ENCODE measurements around the gene KMO.

Gene KMO

GRCh38 chr1:241635556-241636152, 103.5 kb downstream of the KMO start:
- no peak overlapping the region for H3K4me2 ChIP-seq (ENCODE audit: low read length)
- no peak overlapping the region for H3K4me3 ChIP-seq (ENCODE audit: low read length)
- peaks cover 15% of the 10 kb centered on the region for H3K36me3 ChIP-seq (ENCODE audit: insufficient read depth, low read length)
- no peaks in the 10 kb centered on the region for H3K27me3 ChIP-seq (ENCODE audit: control insufficient read depth, insufficient read depth, low read length)
- peaks cover 22% of the 10 kb centered on the region for H3K4me1 ChIP-seq (ENCODE audit: control insufficient read depth, insufficient read depth, low read length)
- H3K9me3 ChIP-seq (replicated peaks; ENCODE audit: low read length), result no peaks in the 10 kb centered on the region
- H3K9ac ChIP-seq (ENCODE audit: low read depth, low read length), result no peak overlapping the region

GRCh38 chr1:241636291-241636690, 104.1 kb downstream of the KMO start:
- no peak overlapping the region for H3K4me3 ChIP-seq (ENCODE audit: low read length)
- H3K9me3 ChIP-seq (replicated peaks; ENCODE audit: low read length), result no peaks in the 10 kb centered on the region
- H3K4me2 ChIP-seq (ENCODE audit: low read length), result no peak overlapping the region
- peaks cover 15% of the 10 kb centered on the region for H3K36me3 ChIP-seq (ENCODE audit: insufficient read depth, low read length)
- peaks cover 27% of the 10 kb centered on the region for H3K4me1 ChIP-seq (ENCODE audit: control insufficient read depth, insufficient read depth, low read length)
- H3K27me3 ChIP-seq (ENCODE audit: control insufficient read depth, insufficient read depth, low read length), result no peaks in the 10 kb centered on the region
- H3K9ac ChIP-seq (ENCODE audit: low read depth, low read length), result no peak overlapping the region

GRCh38 chr1:241637046-241637590, 104.9 kb downstream of the KMO start:
- H3K4me2 ChIP-seq (ENCODE audit: low read length), result peak overlapping the region; percentile 88
- peak overlapping the region; percentile 85 for H3K4me3 ChIP-seq (ENCODE audit: low read length)
- H3K9me3 ChIP-seq (replicated peaks; ENCODE audit: low read length), result no peaks in the 10 kb centered on the region
- H3K4me1 ChIP-seq (ENCODE audit: control insufficient read depth, insufficient read depth, low read length), result peaks cover 35% of the 10 kb centered on the region
- H3K27me3 ChIP-seq (ENCODE audit: control insufficient read depth, insufficient read depth, low read length), result no peaks in the 10 kb centered on the region
- peaks cover 15% of the 10 kb centered on the region for H3K36me3 ChIP-seq (ENCODE audit: insufficient read depth, low read length)
- no peak overlapping the region for H3K9ac ChIP-seq (ENCODE audit: low read depth, low read length)

GRCh38 chr1:241637604-241638003, 105.4 kb downstream of the KMO start:
- Histone ChIP-seq H3K4me1 (ENCODE audit: control insufficient read depth, insufficient read depth, low read length) (peaks cover 37% of the 10 kb centered on the region), H3K27me3 (ENCODE audit: control insufficient read depth, insufficient read depth, low read length) (no peaks in the 10 kb centered on the region), H3K36me3 (ENCODE audit: insufficient read depth, low read length) (peaks cover 15% of the 10 kb centered on the region), H3K9ac (ENCODE audit: low read depth, low read length) (no peak overlapping the region), H3K9me3 (replicated peaks; ENCODE audit: low read length) (no peaks in the 10 kb centered on the region), H3K4me2 (ENCODE audit: low read length) (peak overlapping the region; percentile 88), H3K4me3 (ENCODE audit: low read length) (peak overlapping the region; percentile 85)

- Histone ChIP-seq H3K4me2 (ENCODE audit: low read length) (peak overlapping the region; percentile 88), H3K27me3 (ENCODE audit: control insufficient read depth, insufficient read depth, low read length) (no peaks in the 10 kb centered on the region), H3K9me3 (replicated peaks; ENCODE audit: low read length) (no peaks in the 10 kb centered on the region), H3K4me3 (ENCODE audit: low read length) (peak overlapping the region; percentile 85), H3K36me3 (ENCODE audit: insufficient read depth, low read length) (peaks cover 15% of the 10 kb centered on the region), H3K9ac (ENCODE audit: low read depth, low read length) (peak overlapping the region; percentile 79), H3K4me1 (ENCODE audit: control insufficient read depth, insufficient read depth, low read length) (peaks cover 37% of the 10 kb centered on the region)
Observed at GRCh38 chr1:241638099-241638682, 106.0 kb downstream of the KMO start.

- H3K9me3 ChIP-seq (replicated peaks; ENCODE audit: low read length), result no peaks in the 10 kb centered on the region
- H3K36me3 ChIP-seq (ENCODE audit: insufficient read depth, low read length), result peaks cover 15% of the 10 kb centered on the region
- H3K4me1 ChIP-seq (ENCODE audit: control insufficient read depth, insufficient read depth, low read length), result peaks cover 37% of the 10 kb centered on the region
- peak overlapping the region; percentile 88 for H3K4me2 ChIP-seq (ENCODE audit: low read length)
- no peaks in the 10 kb centered on the region for H3K27me3 ChIP-seq (ENCODE audit: control insufficient read depth, insufficient read depth, low read length)
- peak overlapping the region; percentile 85 for H3K4me3 ChIP-seq (ENCODE audit: low read length)
- peak overlapping the region; percentile 79 for H3K9ac ChIP-seq (ENCODE audit: low read depth, low read length)
Observed at GRCh38 chr1:241638909-241639622, 106.9 kb downstream of the KMO start.

GRCh38 chr1:241639623-241640148, 107.5 kb downstream of the KMO start:
- Histone ChIP-seq H3K36me3 (ENCODE audit: insufficient read depth, low read length) (peaks cover 12% of the 10 kb centered on the region), H3K9me3 (replicated peaks; ENCODE audit: low read length) (no peaks in the 10 kb centered on the region), H3K4me3 (ENCODE audit: low read length) (peak overlapping the region; percentile 85), H3K4me2 (ENCODE audit: low read length) (peak overlapping the region; percentile 88), H3K4me1 (ENCODE audit: control insufficient read depth, insufficient read depth, low read length) (peaks cover 37% of the 10 kb centered on the region), H3K27me3 (ENCODE audit: control insufficient read depth, insufficient read depth, low read length) (no peaks in the 10 kb centered on the region), H3K9ac (ENCODE audit: low read depth, low read length) (peak overlapping the region; percentile 79)

GRCh38 chr1:241640149-241640866, 108.1 kb downstream of the KMO start, which contains the start of the genes CHML and OPN3:
TSS of gene CHML (minus strand) at chr1:241640369. CDS start at chr1:241635766, 4,603 bp downstream.
TSS of gene OPN3 (minus strand) at chr1:241640369. CDS start at chr1:241640254, 115 bp downstream.
- Histone ChIP-seq H3K9me3 (replicated peaks; ENCODE audit: low read length) (no peaks in the 10 kb centered on the region), H3K9ac (ENCODE audit: low read depth, low read length) (peak within 1 kb of the TSS; percentile 79), H3K36me3 (ENCODE audit: insufficient read depth, low read length) (peaks cover 6% of the 10 kb centered on the region), H3K27me3 (ENCODE audit: control insufficient read depth, insufficient read depth, low read length) (no peaks in the 10 kb centered on the region), H3K4me3 (ENCODE audit: low read length) (peak within 1 kb of the TSS; percentile 85), H3K4me1 (ENCODE audit: control insufficient read depth, insufficient read depth, low read length) (peaks cover 37% of the 10 kb centered on the region), H3K4me2 (ENCODE audit: low read length) (peak within 1 kb of the TSS; percentile 88)

- H3K4me1 ChIP-seq (ENCODE audit: control insufficient read depth, insufficient read depth, low read length), result peaks cover 37% of the 10 kb centered on the region
- H3K9ac ChIP-seq (ENCODE audit: low read depth, low read length), result peak overlapping the region; percentile 42
- H3K9me3 ChIP-seq (replicated peaks; ENCODE audit: low read length), result no peaks in the 10 kb centered on the region
- peak overlapping the region; percentile 70 for H3K4me3 ChIP-seq (ENCODE audit: low read length)
- H3K36me3 ChIP-seq (ENCODE audit: insufficient read depth, low read length), result no peaks in the 10 kb centered on the region
- no peaks in the 10 kb centered on the region for H3K27me3 ChIP-seq (ENCODE audit: control insufficient read depth, insufficient read depth, low read length)
- peak overlapping the region; percentile 83 for H3K4me2 ChIP-seq (ENCODE audit: low read length)
Observed at GRCh38 chr1:241640867-241641622, 108.9 kb downstream of the KMO start.

- no peaks in the 10 kb centered on the region for H3K27me3 ChIP-seq (ENCODE audit: control insufficient read depth, insufficient read depth, low read length)
- no peaks in the 10 kb centered on the region for H3K36me3 ChIP-seq (ENCODE audit: insufficient read depth, low read length)
- H3K9me3 ChIP-seq (replicated peaks; ENCODE audit: low read length), result no peaks in the 10 kb centered on the region
- H3K4me1 ChIP-seq (ENCODE audit: control insufficient read depth, insufficient read depth, low read length), result peaks cover 33% of the 10 kb centered on the region
- no peak overlapping the region for H3K9ac ChIP-seq (ENCODE audit: low read depth, low read length)
- no peak overlapping the region for H3K4me3 ChIP-seq (ENCODE audit: low read length)
- H3K4me2 ChIP-seq (ENCODE audit: low read length), result no peak overlapping the region
Observed at GRCh38 chr1:241641773-241642592, 109.8 kb downstream of the KMO start.
